Forelimb muscle (tissue), 1 donor: ENCODE data around the gene NCAPG2. TPM values are rescaled to one million over a fixed set of nuclear protein-coding genes. Genes with fewer than 3 reads are reported as not detected.

Source experiments
- DNase-seq: peaks from one replicate; pipeline ENCODE4 v3.0.0-alpha.2; 2013; ENCODE audit warnings: low read depth
- polyA plus RNA-seq: library from polyadenylated mRNA; unstranded; fragments of 120-200 nt; gene quantifications from one replicate; pipeline ENCODE4 v1.2.1, GENCODE V29; 2013; ENCODE audit not compliant: insufficient read length

Gene NCAPG2
- polyA plus RNA-seq, 1 donor: 11.3 TPM

DNA sequence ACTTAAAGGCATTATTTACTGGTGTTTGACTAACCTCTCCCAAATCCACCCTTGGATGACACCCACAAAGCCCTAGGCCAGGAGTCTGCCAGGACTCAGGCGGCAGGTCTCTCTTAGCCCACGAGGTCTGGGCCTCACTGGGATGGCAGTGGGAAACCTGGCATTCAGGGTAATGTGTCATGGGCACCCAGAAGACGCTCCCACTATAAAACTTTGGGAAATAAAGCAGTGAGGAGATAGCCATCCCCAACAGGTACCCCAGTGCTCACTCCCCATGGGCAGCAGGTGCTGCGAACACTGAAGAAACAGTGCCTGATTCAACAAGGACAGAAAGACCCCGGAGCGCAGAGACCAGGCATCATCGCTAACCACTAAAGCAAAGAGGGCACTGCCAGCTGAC, 102.6 kb downstream of the NCAPG2 start:
- DNase-seq: no peak

DNA sequence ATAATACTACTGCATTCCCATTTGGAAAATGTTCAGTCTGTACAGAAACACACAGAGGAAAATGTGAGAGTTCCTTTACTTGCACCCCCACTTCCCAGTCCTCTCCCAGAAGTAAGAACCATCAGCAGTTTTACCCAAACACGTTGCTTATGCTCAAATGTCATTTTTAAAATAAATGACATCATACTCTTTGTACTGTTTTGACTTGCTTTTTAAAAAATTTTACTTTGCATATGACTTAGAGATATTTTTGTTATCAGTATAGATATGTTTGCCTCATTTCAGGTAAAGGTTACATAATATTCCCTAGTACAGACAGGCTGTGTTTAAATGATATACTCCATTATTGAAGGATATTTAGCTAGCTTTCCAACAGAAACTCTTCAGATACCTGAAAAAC, 103.5 kb downstream of the NCAPG2 start:
- DNase-seq: no peak

GRCh38 chr7:158596745-158597144, 107.9 kb downstream of the NCAPG2 start:
- no peak for DNase-seq

- no peak for DNase-seq
Measured at GRCh38 chr7:158596309-158596708, 108.3 kb downstream of the NCAPG2 start.

GRCh38 chr7:158595068-158595467, 109.5 kb downstream of the NCAPG2 start:
- DNase-seq: no peak

- no peak for DNase-seq
Measured at GRCh38 chr7:158592541-158592940, 112.1 kb downstream of the NCAPG2 start.

- no peak for DNase-seq
Measured at GRCh38 chr7:158591944-158592343, 112.7 kb downstream of the NCAPG2 start.

GRCh38 chr7:158590181-158590530, 114.4 kb downstream of the NCAPG2 start:
- no peak for DNase-seq

GRCh38 chr7:158589653-158590052, 115.0 kb downstream of the NCAPG2 start:
- DNase-seq: no peak

- no peak for DNase-seq
Measured at GRCh38 chr7:158588878-158589442, 115.6 kb downstream of the NCAPG2 start.

GRCh38 chr7:158588085-158588877, 116.3 kb downstream of the NCAPG2 start:
- no peak for DNase-seq

GRCh38 chr7:158587162-158588084, 117.2 kb downstream of the NCAPG2 start, which contains the start of gene PTPRN2:
PTPRN2 (minus strand) TSS chr7:158587823.
- DNase-seq: peak; percentile 14

GRCh38 chr7:158586499-158587161, 118.0 kb downstream of the NCAPG2 start:
- no peak for DNase-seq

GRCh38 chr7:158585721-158586498, 118.7 kb downstream of the NCAPG2 start:
- DNase-seq: no peak

DNA sequence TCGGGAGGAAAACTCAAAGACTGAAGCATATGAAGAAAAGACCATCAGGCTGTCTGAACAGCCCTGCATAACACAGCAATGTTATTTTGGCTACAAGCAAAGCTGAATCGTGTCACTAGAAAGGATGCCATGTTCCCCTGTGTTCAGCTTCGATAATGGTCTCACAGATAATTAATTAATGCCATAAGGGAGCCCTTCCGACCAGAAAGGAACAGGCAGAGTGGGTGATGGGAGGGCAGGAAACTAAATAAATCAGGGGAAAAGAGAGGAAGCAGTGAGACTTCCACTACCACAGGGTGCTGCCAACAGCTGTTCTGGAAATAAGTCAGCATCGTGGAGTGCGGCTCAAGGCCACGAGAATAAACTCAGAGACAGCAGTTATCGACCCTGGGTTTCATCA, 120.2 kb downstream of the NCAPG2 start:
- DNase-seq: no peak

- no peak for DNase-seq
Measured at GRCh38 chr7:158583810-158584209, 120.8 kb downstream of the NCAPG2 start.

GRCh38 chr7:158583143-158583542, 121.5 kb downstream of the NCAPG2 start:
- no peak for DNase-seq

DNA sequence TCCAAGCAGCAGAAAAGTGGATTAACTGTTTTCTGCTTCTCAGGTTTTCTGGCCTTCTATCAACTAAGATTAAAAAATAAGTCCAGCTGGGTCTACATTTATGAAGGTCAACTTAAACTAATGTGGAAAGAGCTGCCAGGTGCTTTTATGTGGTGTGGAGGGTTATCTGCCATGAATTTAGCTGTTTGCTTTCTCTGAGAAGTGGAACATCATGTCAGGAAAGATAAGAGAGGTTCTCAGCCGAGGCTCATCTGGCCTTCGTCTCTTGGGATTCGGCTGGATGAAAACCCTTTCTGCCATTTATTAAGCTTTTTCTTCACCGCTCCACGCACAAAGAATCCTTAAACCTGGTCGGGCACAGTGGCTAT, 122.5 kb downstream of the NCAPG2 start:
- no peak for DNase-seq

DNA sequence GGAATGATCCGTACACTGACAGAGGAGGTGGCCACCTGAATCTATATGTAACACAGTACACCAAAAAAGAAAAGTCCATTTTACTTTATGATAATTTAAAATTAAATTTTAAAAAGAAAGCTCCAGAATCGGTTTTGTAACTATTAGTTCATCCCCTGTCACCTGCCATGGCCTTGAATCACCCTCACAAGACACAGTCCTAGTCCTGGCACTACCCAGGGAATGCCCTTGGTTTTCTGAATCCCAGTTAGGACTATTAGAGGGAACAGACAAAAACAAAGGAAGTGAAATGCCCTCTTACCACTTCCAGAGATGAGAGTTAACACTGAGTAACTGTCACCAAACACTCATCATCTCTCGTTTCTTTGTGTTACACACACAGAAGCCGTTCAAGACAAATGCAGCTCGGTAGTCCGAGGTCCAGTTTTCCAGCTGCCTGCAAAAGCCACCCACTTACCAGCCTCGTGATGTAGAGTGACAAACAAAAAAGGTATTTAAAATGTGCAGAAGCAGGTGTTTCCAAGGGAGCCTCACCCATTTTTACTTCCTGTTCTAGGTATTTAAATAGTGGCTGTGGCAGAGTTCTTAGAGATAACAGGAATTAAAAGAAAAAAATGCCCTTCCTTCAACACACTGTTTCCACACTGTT, 123.0 kb downstream of the NCAPG2 start:
- no peak for DNase-seq
